Raji (cell line): ENCODE measurements around the gene DPY19L2.

ENCODE experiments used
- POLR2A ChIP-seq: IDR thresholded peaks from 2 replicates; pipeline ENCODE4 v1.6.1; 2011; ENCODE audit warnings: low read depth, low read length, control low read depth; ENCODE audit not compliant: insufficient read depth

Gene DPY19L2

GRCh38 chr12:63668028-63668799 lies at the start of gene DPY19L2:
Gene DPY19L2 (minus strand): TSS chr12:63668493. CDS start chr12:63668393, 100 bp downstream.
- no peak for TF ChIP-seq POLR2A

GRCh38 chr12:63706336-63706735 lies 38.0 kb upstream of the DPY19L2 start:
- TF ChIP-seq POLR2A, result no peak

- TF ChIP-seq POLR2A, result no peak
These were observed 142.5 kb downstream of the DPY19L2 start for GRCh38 chr12:63525831-63526230.

- no peak for TF ChIP-seq POLR2A
These were observed 146.6 kb downstream of the DPY19L2 start for GRCh38 chr12:63521706-63522105.
